Lower leg skin (tissue), 3 donors: Measurements from ENCODE around the gene FMR1.

Source experiments
- CTCF ChIP-seq, 3 donors: fragments of 450-650 bp; IDR thresholded peaks; one replicate each; pipeline ENCODE4 v1.5.1; 2016; ENCODE audit warnings: antibody characterized with exemption in 3 of 3, mild to moderate bottlenecking in 3 of 3, moderate library complexity in 2 of 3
- POLR2A ChIP-seq, 2 donors: fragments of 450-650 bp; IDR thresholded peaks; one replicate each; pipeline ENCODE4 v1.6.1; 2016 to 2017; ENCODE audit warnings: antibody characterized with exemption in 2 of 2, mild to moderate bottlenecking in 1 of 2, moderate library complexity in 1 of 2

DNA sequence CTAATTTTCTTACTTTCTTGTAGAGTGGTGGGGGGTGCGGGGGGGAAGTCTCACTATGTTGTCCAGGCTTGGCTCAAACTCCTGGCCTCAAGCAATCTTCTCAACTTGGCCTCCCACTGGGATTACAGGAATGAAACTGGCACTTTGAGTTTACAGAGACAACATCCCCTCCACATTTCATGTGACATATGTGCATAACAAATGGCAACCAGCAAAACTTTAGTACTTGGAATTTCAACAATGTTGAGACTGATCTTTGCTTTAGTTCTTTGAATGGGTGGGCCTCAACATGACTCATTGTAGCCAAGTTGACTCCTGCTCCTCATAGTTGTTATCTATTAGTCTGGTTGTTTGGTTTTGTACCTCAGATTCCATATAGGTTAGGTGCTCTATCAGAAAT lies 11.4 kb upstream of the FMR1 start:
- no peak for TF ChIP-seq CTCF (IDR thresholded peaks at IDR 0.05)
- no peak for TF ChIP-seq POLR2A (IDR thresholded peaks at IDR 0.05)
